GM18499 (cell line): Measurements from ENCODE around the gene PUS3.
"Not testable (repeated sequence)": the region's sequence is repeated elsewhere in the genome, so short reads cannot be mapped to it uniquely, and the experiment has no call there.

ENCODE experiments used
- ATAC-seq: cut with Tn5 transposase; IDR thresholded peaks from one replicate; pipeline ENCODE4 v1.9.1; 2021; ENCODE audit warnings: moderate number of reproducible peaks; ENCODE audit not compliant: insufficient read depth, unreplicated experiment

Gene PUS3

DNA sequence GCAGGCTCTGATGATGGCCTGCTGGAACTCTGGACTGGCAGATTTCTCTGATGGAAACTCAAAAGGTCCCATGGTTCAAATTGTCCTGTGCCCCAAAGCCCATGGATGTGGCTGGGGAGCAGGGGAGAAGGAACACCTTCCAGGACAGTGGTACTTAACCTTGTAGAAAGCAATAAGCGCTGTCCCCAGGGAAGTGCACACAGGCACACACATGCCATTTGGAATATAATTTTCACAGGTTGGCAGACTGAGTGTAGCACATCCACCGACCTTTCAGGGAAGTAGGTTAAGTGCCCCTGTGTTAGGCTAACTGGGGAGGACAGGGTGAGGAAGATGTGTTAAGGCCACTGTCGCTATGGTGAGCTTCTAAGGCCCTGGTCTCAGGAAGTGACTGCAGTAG, 19.1 kb upstream of the PUS3 start:
- no peak for ATAC-seq

DNA sequence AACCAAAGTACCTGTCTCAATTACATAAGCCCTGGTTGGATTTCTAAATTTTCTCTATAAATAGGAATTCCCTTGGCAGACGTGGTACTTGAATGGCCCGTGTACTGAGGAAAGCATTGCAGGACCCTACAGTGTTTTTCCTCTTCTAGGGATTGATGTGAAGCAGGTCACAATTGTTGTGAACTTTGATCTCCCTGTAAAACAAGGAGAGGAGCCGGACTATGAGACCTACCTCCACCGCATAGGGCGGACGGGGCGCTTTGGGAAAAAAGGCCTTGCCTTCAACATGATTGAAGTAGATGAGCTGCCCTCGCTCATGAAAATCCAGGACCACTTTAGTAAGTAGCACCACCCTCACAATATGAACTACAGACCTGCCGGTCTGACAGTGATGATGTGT, 18.0 kb upstream of the PUS3 start:
- no peak for ATAC-seq

DNA sequence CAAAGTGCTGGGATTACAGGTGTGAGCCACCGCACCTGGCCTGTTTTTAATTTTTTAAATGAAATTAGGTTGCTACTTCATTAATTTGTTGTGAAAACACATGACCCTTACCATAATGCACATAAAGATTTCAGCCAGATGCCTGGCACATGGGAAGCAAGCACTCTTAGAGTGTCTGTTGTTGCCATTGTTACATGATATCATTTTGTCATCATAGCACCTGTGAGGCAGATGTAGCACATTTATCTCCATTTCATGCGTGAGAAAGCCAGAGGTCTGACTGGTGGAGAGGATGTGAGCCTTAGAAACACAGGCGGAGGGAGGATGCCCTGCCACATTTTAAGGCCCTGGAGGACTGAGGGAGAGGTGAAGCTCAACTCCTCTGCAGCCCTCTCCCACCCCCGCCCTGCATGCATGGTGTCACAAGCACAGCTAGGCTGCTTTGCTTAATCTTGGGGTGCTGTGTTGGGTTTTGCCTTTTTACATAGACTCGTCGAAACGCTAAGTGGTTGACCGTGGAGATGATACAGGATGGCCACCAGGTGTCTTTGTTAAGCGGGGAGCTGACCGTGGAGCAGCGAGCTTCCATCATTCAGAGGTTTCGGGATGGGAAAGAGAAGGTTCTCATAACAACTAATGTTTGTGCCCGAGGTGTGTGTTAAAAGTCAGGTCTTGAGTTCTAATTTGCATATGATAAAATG, 15.3 kb upstream of the PUS3 start:
- no peak for ATAC-seq

DNA sequence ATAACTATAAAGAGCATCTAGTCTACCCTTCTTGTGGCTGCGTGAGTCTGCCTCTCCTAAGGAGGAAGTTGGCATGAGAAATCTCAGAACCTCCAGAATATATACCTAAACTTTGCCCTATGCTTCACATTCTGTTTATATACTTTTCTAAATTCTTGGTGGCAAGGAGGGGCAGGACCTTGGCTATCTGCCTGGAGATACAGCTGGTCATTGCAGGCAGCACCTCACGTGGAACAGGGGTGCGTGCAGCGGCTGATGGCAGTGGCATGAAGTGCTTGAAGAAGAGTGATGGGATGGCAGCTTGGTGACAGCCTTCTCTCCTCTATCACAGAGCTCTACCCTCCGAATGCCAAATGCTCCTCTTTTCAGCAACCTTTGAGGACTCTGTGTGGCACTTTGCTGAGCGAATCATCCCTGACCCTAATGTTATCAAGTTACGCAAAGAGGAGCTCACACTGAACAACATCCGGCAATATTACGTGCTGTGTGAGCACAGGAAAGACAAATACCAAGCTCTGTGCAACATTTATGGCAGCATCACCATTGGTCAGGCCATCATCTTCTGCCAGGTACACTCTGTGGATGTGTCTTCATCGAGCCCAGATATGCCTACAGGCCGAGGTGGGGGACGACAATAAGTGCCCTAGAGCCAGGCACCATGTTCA, 13.8 kb upstream of the PUS3 start:
- ATAC-seq = no peak

DNA sequence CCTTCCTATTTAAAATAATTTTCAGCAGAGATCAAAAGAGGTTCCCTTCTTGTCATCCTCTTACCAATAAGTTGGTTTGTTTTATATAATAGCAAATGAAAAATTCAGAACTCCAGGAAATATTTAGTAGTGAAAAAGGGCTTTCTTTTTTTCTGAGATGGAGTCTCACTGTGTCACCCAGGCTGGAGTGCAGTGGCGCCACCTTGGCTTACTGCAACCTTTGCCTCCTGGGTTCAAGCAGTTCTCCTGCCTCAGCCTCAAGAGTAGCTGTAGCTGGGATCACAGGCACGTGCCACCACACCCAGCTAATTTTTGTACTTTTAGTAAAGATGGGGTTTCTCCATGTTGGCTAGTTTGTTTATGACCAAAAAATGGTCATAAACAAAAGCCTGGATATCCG, 11.6 kb upstream of the PUS3 start:
- ATAC-seq = not testable (repeated sequence)

DNA sequence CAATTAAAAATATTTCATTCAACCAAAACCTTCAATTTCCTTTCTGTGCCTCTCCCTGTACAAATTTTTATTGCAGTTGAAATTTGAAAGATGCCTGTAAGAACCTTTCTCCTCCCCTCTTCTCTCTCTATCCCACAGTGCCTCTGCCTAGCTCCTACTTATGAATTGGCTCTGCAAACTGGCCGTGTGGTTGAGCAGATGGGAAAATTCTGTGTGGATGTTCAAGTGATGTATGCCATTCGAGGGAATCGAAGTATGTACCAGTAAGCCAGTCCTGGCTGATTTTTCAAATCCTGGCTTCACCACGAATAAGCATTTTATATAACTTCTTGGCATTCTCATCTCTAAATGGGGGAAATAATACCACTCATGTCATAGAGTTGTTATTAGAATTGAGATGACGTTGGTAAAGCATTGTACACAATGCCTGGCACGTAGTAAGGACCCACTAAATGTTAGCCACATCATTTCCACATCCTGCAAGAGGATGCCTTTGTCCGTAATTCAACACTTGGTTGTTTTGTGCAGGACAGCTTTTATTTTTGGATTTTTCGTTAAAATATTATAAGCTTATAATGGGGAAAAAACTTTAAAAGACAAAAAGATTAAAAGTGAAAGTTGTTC, 7.3 kb upstream of the PUS3 start:
- no peak for ATAC-seq

DNA sequence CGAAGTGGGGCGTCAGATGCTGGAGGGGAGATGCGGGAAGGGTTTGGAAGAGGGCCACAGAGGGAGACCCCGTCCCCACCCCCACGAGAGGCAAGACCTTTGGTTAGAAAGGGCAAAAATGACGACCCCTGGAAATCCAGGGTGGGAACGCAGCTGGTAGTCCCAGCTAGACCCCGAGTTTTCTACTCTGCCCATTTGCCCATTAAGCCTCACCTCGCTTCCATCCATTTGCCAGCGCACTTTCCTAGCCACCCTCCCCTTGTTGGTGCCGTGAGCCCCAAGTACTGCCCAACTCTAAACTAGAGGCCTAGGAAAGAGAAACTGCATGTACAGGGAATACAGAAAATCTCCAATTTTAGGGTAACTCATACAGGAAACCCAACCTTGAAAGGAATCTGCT, 1.7 kb upstream of the PUS3 start:
- ATAC-seq = no peak

DNA sequence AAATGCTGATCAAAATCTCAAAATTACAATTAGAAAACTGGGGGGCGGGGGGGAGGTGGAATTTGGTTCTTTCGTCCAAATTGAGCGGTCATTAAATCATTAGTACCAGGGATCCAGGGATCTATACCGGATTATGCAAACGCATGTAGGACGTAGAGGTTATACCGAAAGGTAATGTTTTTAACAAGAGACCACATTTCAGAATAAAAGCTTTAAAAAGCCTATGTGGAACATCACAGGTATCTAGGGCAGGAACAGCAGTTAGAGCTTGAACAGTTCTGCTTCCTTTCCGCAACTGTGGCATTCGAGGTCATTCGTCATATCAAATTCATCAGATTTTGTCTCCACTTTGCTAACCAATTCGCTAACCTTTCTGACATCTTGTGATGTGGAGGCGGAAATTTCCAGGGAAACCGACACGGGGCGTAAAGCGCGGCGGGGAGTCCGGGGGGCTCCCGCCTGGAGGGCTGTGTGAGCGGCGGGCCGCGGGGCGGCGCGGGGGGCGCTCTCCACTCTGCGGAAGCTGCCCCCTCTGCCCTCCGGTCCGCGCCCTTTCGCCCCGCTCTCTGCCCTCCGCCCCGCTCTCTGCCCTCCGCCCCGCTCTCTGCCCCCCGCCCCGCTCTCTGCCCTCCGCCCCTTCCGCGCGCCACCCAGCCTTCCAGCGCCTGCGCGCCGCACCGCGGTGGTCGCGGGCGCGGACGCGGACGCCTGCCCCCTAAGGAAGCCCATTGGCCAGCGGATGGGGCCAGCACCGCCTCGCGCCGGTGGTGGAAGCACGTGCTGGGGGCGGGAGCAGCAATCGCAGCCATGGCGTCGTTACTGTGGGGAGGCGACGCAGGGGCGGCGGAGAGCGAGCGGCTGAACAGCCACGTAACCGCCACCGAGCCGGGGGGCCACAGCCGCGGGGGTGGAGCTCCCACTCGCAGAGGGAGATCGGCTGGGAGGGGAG, 979 bp upstream of the PUS3 start, which contains the start of gene DDX25:
Gene DDX25, plus strand, starts transcription at position 798 of the 949 bp plus-strand sequence. Its CDS starts 10 bp downstream, at position 808.
- no peak for ATAC-seq

DNA sequence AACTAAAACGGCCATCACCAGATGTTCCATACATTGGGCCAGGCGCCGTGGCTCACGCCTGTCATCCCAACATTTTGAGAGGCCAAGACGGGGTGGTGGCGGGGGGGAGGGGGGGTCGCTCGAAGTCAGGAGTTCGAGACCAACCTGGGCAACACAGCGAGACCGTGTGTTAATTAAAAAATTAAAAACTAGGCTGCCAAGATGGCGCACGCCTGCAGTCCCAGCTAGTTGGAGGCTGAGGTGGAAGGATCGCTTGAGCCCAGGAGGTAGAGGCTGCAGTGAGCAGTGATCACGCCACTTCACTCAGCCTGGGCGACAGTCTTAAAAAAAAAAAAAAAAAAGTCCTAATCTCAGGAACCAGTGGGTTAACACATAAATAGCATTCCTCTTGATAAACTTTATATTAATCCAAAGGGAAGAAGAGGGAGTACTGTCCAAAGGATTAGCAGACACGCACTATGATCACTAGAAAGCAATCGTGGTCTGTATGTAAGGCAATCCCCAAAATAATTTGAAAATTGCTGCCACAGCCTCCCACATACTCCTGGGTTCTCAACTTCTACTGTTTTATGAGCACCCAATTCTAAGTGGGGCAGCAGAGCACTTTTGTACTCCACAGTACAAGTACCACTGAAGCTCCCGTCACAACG, 604 bp downstream of the PUS3 start:
- no peak for ATAC-seq

DNA sequence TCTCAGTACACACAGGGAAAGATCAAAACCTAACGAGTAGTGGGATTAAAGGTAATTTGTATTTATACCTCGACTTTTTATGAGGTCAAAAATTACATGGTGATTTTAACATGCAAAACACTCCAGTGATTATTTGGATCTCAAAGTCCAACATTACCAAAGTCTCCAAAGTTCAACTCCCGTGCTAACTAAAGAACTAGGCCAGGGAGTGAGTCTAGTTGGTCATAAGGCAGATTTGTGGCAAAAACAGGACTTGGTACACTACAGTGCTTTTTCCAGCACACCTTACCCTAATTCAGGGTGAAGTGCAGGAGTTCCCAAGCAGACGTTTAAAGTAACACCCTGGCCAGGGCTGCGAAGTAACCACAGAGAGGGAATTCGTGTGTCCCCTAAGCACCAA, 1.1 kb downstream of the PUS3 start:
- ATAC-seq = no peak

DNA sequence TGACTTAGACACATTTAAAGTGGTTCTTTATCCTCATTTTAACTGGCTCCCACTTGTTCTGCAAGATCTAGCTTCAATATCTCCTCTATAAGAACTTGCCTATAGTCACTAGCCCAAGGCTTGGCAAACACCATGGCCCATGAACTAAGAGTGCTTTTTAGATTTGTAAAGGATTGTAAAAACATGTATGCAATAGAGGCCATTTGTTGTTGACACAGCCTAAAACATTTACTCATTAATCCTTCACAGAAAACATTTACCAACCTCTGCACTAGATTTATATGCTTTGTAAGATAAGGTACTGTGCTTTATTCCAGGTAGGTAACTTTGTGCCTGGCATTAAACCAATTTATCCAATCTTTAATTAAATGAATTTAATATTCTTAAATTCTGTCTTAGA, 10.0 kb downstream of the PUS3 start:
- no peak for ATAC-seq

DNA sequence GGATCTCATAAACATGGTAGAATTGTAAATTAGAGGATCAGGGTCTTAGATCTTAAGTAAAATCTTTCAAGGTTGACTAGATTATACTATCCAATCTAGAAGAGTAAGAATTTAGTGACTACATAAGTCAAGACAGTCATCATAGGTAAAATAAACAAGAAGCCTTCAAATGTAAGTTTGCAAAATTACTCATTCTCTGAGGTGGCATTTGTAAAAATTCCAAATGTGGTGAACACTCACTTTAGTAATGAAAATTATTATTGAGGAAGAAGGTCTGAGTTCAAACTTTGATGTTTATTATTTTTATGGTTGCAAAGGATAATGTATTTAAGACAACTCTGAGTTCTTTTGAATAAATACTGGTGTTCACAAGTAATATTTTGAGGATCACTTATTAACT, 10.9 kb downstream of the PUS3 start:
- ATAC-seq = no peak

DNA sequence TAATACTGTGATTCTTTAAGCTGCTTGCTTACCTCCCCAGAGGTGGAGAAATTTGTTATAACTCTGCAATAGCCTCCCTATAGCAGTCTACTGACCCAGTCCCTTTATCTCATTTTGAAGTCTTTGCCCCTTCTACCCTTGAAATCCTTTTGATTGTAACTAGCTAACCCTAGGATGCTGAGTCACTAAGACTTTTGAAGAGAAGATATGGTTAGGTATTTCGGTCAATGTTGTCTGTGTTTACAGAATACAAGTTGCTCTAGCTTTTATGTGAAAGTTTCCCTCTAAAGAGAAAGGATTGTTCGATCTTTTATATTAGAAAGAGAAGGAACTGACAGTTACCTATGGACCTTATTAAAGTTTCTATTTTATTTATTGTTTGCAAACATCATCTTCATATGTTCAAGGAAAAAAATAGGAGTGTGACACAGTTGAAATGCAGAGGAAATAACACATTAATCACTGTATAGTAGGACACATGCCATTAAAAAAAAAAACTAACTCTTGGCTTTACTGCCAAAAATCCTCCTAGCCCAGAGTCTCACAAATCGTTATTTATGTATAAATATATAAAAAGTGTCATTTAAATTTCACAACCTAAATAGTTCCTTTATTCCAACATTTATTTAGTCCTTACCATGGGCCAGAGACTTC, 12.4 kb downstream of the PUS3 start:
- no peak for ATAC-seq

DNA sequence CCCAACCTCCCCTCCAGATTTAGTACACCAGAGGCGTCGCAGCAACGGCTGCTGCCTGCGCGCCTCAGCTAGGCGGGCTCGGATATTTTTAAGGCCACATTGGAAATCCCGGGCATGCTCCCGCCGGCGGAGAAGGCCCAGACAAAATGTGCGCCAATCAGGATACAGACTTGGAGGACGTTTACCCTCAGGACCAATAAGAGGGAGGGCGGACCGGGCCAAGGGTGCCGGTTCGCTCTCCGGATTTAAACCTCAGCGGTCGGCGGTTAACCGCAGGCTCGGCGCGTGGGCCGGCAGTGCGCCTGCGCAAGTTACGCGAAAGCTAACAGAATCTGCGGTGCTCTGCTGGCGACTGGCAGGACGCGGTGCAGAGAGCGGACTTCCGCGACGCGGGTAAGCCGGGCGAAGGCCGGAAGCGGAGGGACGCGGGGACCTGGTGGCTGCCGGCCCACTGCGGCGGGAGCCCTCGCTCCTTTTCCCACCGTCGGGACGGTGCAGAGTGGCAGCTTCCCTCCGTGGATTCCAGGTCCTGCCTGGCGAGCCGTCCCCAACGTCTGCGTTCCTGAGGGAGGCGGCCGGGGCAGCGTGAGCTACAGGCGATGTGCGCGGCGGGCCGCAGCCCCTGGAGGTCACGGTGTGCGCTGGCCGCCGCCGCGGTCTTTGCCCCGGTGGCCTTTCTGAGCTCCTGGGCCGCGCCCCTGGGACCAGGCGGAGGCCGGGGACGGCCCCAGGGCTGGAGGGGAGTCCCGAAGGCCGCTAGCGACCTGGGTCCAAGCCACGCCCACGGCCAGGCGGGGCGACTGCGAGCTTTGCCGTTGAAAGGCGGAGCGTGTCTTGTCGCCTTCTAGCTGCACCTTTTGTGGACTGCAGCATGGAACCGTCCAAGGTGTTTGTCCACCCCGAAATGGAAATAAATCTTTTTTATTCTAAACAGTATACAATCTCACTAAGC, 15.4 kb downstream of the PUS3 start, which contains the start of gene HYLS1:
Gene HYLS1, plus strand, starts transcription at position 296 of the 952 bp plus-strand sequence. CDS start 11,701 bp downstream, outside the sequence.
- peak; percentile 77 for ATAC-seq

DNA sequence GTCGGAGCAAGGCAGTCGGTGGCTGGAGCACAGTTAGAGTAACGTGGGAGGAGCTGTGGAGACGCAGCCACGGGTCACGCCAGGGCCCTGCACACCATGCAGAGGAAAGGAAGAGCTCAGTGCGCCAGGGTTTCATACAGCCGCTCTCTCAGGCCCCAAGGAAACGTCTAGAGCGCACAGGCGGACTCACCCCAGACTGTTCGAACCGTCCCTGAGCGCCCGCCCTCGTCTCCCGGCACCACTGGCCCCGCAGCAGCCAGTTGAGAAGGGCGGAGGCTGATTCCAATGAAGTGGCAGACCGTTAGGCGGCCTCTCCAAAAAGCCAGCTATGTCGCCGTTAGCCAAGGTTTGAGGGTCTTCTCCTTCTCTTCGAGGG, 16.0 kb downstream of the PUS3 start:
- peak; percentile 25 for ATAC-seq

DNA sequence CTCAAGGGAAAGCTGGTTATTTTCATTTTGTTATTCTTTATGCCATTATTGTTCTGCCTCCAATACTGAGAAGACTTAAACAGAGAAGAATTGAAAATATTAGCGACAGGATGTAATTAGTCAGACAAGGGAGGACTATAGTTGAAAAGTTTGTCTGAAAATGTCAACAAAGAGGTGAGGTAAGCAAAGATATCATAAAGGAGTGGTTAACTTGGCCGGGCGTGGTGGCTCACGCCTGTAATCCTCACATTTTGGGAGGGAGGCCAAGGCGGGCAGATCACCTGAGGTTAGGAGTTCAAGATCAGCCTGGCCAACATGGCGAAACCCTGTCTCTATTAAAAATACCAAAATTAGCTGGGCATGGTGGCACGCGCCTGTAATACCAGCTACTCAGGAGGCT, 19.6 kb downstream of the PUS3 start:
- ATAC-seq = no peak

DNA sequence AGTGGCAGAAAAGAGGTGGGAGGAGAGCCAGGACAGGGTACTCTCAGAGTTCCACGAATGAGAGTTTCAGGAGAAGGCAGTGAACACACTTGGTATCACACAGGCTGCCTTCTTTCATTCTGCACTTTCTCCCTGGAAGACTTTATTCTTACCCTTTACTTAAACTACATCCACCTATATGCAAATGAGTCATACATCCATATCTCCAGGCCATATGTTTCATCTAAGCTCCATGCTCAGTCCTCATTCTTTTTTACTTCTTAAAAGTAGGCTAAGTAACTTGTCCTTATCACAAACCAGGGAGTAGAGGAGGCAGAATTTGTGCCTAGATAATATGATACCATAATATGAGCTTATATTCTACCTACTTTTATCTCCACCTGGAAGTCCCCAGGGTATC, 21.7 kb downstream of the PUS3 start:
- ATAC-seq = no peak

DNA sequence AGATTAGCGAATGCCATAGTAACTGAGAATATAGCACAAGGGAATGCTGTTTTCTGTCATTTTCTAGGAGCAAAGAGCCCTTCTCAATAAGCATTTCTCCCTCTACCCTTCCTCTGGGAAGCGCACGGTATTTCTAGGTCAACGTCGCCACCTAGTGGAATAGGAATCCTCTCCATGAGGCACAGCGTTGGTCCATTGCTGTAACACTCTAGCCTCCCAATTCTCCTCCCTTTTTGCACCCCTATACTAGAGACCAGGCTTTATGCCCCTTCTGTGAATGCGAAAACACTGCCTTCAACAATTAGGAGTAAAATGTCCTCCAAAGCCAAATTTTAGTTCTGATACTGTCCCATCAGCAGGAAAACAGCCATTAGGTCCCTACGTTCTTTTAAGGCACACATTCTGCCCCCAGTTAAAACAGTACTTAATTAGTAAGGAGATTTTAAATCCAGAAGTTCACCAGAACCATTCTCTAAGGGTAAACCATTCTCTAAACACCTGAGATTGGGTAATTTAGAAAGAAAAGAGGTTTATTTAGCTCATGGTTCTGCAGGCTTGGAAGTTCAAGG, 28.4 kb downstream of the PUS3 start:
- no peak for ATAC-seq
